ENCODE measurements around the gene MYO7A. TPM values are rescaled to one million over a fixed set of nuclear protein-coding genes. Genes with fewer than 3 reads are reported as not detected.

MYO7A gene
- total RNA-seq, 1 experiment from 2014 or later = 0.26 TPM

DNA sequence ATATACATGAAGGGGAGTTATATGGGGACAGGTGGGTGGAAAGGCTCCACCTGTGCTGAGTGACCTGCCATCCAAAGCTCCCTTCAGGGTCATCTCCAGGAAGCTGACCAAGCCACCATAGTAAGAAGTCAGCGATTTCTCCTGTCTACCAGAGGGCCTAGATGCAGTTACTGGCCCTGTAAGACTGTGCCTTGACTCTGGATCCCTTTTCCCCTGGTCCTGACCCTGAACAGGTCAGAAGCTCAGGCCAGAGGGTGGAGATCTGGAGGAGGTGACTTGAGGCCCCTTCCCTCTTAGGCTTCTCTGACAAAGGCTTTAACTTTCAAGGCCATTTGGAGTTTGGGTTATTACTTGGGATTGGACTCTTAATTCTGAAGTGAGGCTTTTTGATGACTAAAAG, 103.8 kb downstream of the MYO7A start:
- H3K27me3 Mint-ChIP-seq (ENCODE audit: insufficient read depth, unreplicated experiment) = no peaks in the 10 kb centered on the region
- no peak overlapping the region for H3K4me3 Mint-ChIP-seq (ENCODE audit: unreplicated experiment)
- TF ChIP-seq, protein P1, sequence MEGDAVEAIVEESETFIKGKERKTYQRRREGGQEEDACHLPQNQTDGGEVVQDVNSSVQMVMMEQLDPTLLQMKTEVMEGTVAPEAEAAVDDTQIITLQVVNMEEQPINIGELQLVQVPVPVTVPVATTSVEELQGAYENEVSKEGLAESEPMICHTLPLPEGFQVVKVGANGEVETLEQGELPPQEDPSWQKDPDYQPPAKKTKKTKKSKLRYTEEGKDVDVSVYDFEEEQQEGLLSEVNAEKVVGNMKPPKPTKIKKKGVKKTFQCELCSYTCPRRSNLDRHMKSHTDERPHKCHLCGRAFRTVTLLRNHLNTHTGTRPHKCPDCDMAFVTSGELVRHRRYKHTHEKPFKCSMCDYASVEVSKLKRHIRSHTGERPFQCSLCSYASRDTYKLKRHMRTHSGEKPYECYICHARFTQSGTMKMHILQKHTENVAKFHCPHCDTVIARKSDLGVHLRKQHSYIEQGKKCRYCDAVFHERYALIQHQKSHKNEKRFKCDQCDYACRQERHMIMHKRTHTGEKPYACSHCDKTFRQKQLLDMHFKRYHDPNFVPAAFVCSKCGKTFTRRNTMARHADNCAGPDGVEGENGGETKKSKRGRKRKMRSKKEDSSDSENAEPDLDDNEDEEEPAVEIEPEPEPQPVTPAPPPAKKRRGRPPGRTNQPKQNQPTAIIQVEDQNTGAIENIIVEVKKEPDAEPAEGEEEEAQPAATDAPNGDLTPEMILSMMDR (IDR thresholded peaks at IDR 0.05; ENCODE audit: unreplicated experiment) = no peak
- no peaks in the 10 kb centered on the region for H3K4me1 Mint-ChIP-seq (ENCODE audit: insufficient read depth, unreplicated experiment)
- ChIA-PET CTCF (interaction anchor here (0.6 kb wide), 1 partner anchor 10 kb away, joined by 3 read pairs; no protein-coding TSS in a partner anchor), POLR2A (interaction anchor here (0.6 kb wide), 1 partner anchor 65 kb away, joined by 3 read pairs; no protein-coding TSS in a partner anchor)
- H3K27ac Mint-ChIP-seq (ENCODE audit: low read depth, unreplicated experiment) = no peak overlapping the region
- H3K36me3 Mint-ChIP-seq (ENCODE audit: insufficient read depth, unreplicated experiment) = no peaks in the 10 kb centered on the region
- no TSS peak for BruUV-seq (replicated peaks)
- intact Hi-C loops (cut with micrococcal nuclease) = no loop called here
- no peak for DNase-seq (ENCODE audit: unreplicated experiment)
- H3K9me3 Mint-ChIP-seq (ENCODE audit: unreplicated experiment) = no peaks in the 10 kb centered on the region

DNA sequence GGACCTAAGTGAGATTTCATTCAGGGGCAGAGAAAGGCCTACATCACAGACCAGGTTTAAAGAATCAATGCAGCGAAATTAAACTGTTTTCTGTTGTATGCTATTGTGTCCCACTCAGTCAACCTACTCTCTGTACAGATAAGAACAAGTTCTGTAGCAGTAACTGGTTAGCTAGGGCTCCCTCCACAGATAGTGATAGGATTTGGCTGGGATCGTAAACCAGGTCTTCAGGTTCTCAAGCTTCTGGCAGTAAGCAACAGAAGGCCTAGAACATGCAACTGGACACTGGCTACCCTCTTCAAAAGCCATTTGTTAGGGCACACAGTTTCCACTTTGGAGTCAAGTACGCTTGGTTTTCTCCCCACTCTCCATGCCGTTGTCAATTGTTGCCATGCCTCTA, 104.2 kb downstream of the MYO7A start:
- H3K36me3 Mint-ChIP-seq (ENCODE audit: insufficient read depth, unreplicated experiment) = no peaks in the 10 kb centered on the region
- no peaks in the 10 kb centered on the region for H3K4me1 Mint-ChIP-seq (ENCODE audit: insufficient read depth, unreplicated experiment)
- no peaks in the 10 kb centered on the region for H3K27me3 Mint-ChIP-seq (ENCODE audit: insufficient read depth, unreplicated experiment)
- CTCF ChIA-PET = interaction anchor here (0.6 kb wide), 1 partner anchor 10 kb away, joined by 3 read pairs; no protein-coding TSS in a partner anchor
- no TSS peak for BruUV-seq (replicated peaks)
- TF ChIP-seq, protein P1 (IDR thresholded peaks at IDR 0.05; ENCODE audit: unreplicated experiment) = no peak
- intact Hi-C loops (cut with micrococcal nuclease) = no loop called here
- POLR2A ChIA-PET = interaction anchor here (0.6 kb wide), 1 partner anchor 64 kb away, joined by 3 read pairs; no protein-coding TSS in a partner anchor
- no peak overlapping the region for H3K4me3 Mint-ChIP-seq (ENCODE audit: unreplicated experiment)
- H3K9me3 Mint-ChIP-seq (ENCODE audit: unreplicated experiment) = no peaks in the 10 kb centered on the region
- no peak overlapping the region for H3K27ac Mint-ChIP-seq (ENCODE audit: low read depth, unreplicated experiment)
- no peak for DNase-seq (ENCODE audit: unreplicated experiment)

GRCh38 chr11:77233011-77233410, 105.0 kb downstream of the MYO7A start:
- no peak for DNase-seq (ENCODE audit: unreplicated experiment)
- H3K4me3 Mint-ChIP-seq (ENCODE audit: unreplicated experiment) = no peak overlapping the region
- BruUV-seq (replicated peaks) = no TSS peak
- ChIA-PET CTCF (no interaction called here), POLR2A (no interaction called here)
- H3K27me3 Mint-ChIP-seq (ENCODE audit: insufficient read depth, unreplicated experiment) = no peaks in the 10 kb centered on the region
- no peaks in the 10 kb centered on the region for H3K4me1 Mint-ChIP-seq (ENCODE audit: insufficient read depth, unreplicated experiment)
- no peaks in the 10 kb centered on the region for H3K36me3 Mint-ChIP-seq (ENCODE audit: insufficient read depth, unreplicated experiment)
- H3K27ac Mint-ChIP-seq (ENCODE audit: low read depth, unreplicated experiment) = no peak overlapping the region
- intact Hi-C loops (cut with micrococcal nuclease) = no loop called here
- TF ChIP-seq, protein P1 (IDR thresholded peaks at IDR 0.05; ENCODE audit: unreplicated experiment) = no peak
- H3K9me3 Mint-ChIP-seq (ENCODE audit: unreplicated experiment) = no peaks in the 10 kb centered on the region

GRCh38 chr11:77236901-77237300, 108.9 kb downstream of the MYO7A start:
- Mint-ChIP-seq H3K36me3 (ENCODE audit: insufficient read depth, unreplicated experiment) (no peaks in the 10 kb centered on the region), H3K27ac (ENCODE audit: low read depth, unreplicated experiment) (no peak overlapping the region), H3K9me3 (ENCODE audit: unreplicated experiment) (peaks cover 10% of the 10 kb centered on the region), H3K27me3 (ENCODE audit: insufficient read depth, unreplicated experiment) (no peaks in the 10 kb centered on the region), H3K4me3 (ENCODE audit: unreplicated experiment) (no peak overlapping the region), H3K4me1 (ENCODE audit: insufficient read depth, unreplicated experiment) (no peaks in the 10 kb centered on the region)
- ChIA-PET POLR2A (no interaction called here), CTCF (no interaction called here)
- no TSS peak for BruUV-seq (replicated peaks)
- intact Hi-C loops (cut with micrococcal nuclease) = no loop called here
- TF ChIP-seq, protein P1 (IDR thresholded peaks at IDR 0.05; ENCODE audit: unreplicated experiment) = no peak
- DNase-seq (ENCODE audit: unreplicated experiment) = no peak

All from MCF 10A (cell line).